Measurements from ENCODE around the gene MINK1.

The MINK1 gene

GRCh38 chr17:4833178-4833940, at the start of gene MINK1:
MINK1 (plus strand) TSS chr17:4833340; CDS start chr17:4833584, 244 bp downstream.
- FAIRE-seq: no peak

GRCh38 chr17:4785311-4786105, 47.6 kb upstream of the MINK1 start:
- no peak for FAIRE-seq

- no peak for FAIRE-seq
Observed at GRCh38 chr17:4786106-4786511, 47.0 kb upstream of the MINK1 start, which contains the start of gene VMO1. VMO1 (minus strand) TSS chr17:4786364; CDS start chr17:4786352, 12 bp downstream.

- FAIRE-seq: no peak
Observed at GRCh38 chr17:4786516-4786915, 46.6 kb upstream of the MINK1 start.

GRCh38 chr17:4788159-4788806, 44.9 kb upstream of the MINK1 start:
- no peak for FAIRE-seq

- FAIRE-seq: no peak
Observed at GRCh38 chr17:4788807-4789700, 44.1 kb upstream of the MINK1 start, which contains the start of gene GLTPD2. GLTPD2 (plus strand) TSS chr17:4788964; CDS start chr17:4789012, 48 bp downstream.

- FAIRE-seq: no peak
Observed at GRCh38 chr17:4789701-4789950, 43.5 kb upstream of the MINK1 start.

- FAIRE-seq: no peak
Observed at GRCh38 chr17:4789951-4790704, 43.0 kb upstream of the MINK1 start.

GRCh38 chr17:4790705-4791088, 42.4 kb upstream of the MINK1 start:
- no peak for FAIRE-seq

- FAIRE-seq: no peak
Observed at GRCh38 chr17:4795168-4795567, 38.0 kb upstream of the MINK1 start.

GRCh38 chr17:4796552-4796920, 36.6 kb upstream of the MINK1 start:
- FAIRE-seq: no peak

GRCh38 chr17:4800462-4801196, 32.5 kb upstream of the MINK1 start:
- no peak for FAIRE-seq

GRCh38 chr17:4802228-4802627, 30.9 kb upstream of the MINK1 start, which contains the start of gene C17orf114:
C17orf114 (minus strand) TSS chr17:4802328.
- FAIRE-seq: no peak

GRCh38 chr17:4806456-4806776, 26.7 kb upstream of the MINK1 start:
- no peak for FAIRE-seq

GRCh38 chr17:4806777-4807604, 26.1 kb upstream of the MINK1 start, which contains the start of gene PLD2:
PLD2 (plus strand) TSS chr17:4807152; CDS start chr17:4807773, 621 bp downstream.
- FAIRE-seq: no peak

- no peak for FAIRE-seq
Observed at GRCh38 chr17:4807605-4808377, 25.3 kb upstream of the MINK1 start.

GRCh38 chr17:4808378-4808767, 24.8 kb upstream of the MINK1 start:
- no peak for FAIRE-seq

- no peak for FAIRE-seq
Observed at GRCh38 chr17:4810696-4811290, 22.3 kb upstream of the MINK1 start.

- FAIRE-seq: no peak
Observed at GRCh38 chr17:4811471-4811870, 21.7 kb upstream of the MINK1 start.

Data from endometrium (tissue), 2 donors.